B cell (primary cell): Measurements from ENCODE around the gene ZDHHC17. TPM values are rescaled to one million over a fixed set of nuclear protein-coding genes. Genes with fewer than 3 reads are reported as not detected.

Source experiments
- ATAC-seq: fragments of 200-7000 bp; cut with Tn5 transposase; one replicate; pipeline ENCODE4 v1.10.0; 2021; ENCODE audit warnings: low read depth, mild to moderate bottlenecking, moderate number of reproducible peaks, moderate library complexity
- CTCF ChIA-PET: fragments of 350-600 bp; sonication (Branson Sonifier 250); formaldehyde crosslinking; loops from one replicate; lab custom pipeline; 2021; ENCODE audit warnings: antibody characterized with exemption, inconsistent platforms; lab: Charles Lee
- POLR2A ChIA-PET: fragments of 350-600 bp; sonication (Branson Sonifier 250); formaldehyde crosslinking; loops from one replicate; lab custom pipeline; 2021; ENCODE audit warnings: antibody characterized with exemption; lab: Charles Lee
- DNase-seq: peaks from one replicate; pipeline ENCODE4 v3.0.0; 2013
- H2AFZ ChIP-seq: 2 replicates; pipeline ENCODE4 v1.6.1; 2012; ENCODE audit warnings: mild to moderate bottlenecking, low read depth, low read length; ENCODE audit not compliant: insufficient read depth, poor library complexity, severe bottlenecking
- H3K27ac ChIP-seq, 2 donors: 1 replicate in 1 of 2; 2 replicates in 1 of 2; pipeline ENCODE4 v1.5.1; 2012 to 2013; ENCODE audit warnings: low read length in 2 of 2, mild to moderate bottlenecking in 2 of 2, moderate library complexity in 1 of 2
- H3K27me3 ChIP-seq, 4 experiments: fragments of 200-600 bp in 1 of 4; sonication (generic) in 1 of 4; replicated peaks in 1 of 4; 1 replicate in 2 of 4; 2 replicates in 2 of 4; pipeline versions ENCODE4 v1.6.1 to v1.7.0; 2013 to 2016; ENCODE audit warnings: low read length in 3 of 4, mild to moderate bottlenecking in 2 of 4, mixed read lengths in 1 of 4, moderate library complexity in 1 of 4; ENCODE audit not compliant: insufficient read depth in 4 of 4, control insufficient read depth in 3 of 4; ENCODE audit errors: control extremely low read depth in 1 of 4
- H3K36me3 ChIP-seq, 2 experiments: replicated peaks in 1 of 2; 1 replicate in 1 of 2; 2 replicates in 1 of 2; pipeline versions ENCODE4 v1.6.1 to v1.7.1; 2013; ENCODE audit warnings: low read length in 1 of 2; ENCODE audit not compliant: insufficient read depth in 2 of 2, control insufficient read depth in 1 of 2; ENCODE audit errors: control extremely low read depth in 1 of 2, extremely low read depth in 1 of 2
- H3K4me1 ChIP-seq, 2 donors: fragments of 200-600 bp in 1 of 2; sonication (generic) in 1 of 2; 1 replicate in 1 of 2; 2 replicates in 1 of 2; pipeline versions ENCODE4 v1.5.1 to v1.6.1; 2013 to 2017; ENCODE audit warnings: low read length in 2 of 2; ENCODE audit not compliant: control insufficient read depth in 2 of 2, insufficient read depth in 2 of 2
- H3K4me2 ChIP-seq: replicated peaks from 2 replicates; pipeline ENCODE3; 2012; ENCODE audit warnings: mild to moderate bottlenecking, low read depth, low read length; ENCODE audit not compliant: poor library complexity, severe bottlenecking
- H3K4me3 ChIP-seq, 5 experiments: fragments of 200-600 bp in 1 of 5; sonication (generic) in 1 of 5; 1 replicate in 3 of 5; 2 replicates in 2 of 5; pipeline versions ENCODE4 v1.5.1 to v1.7.0; 2011 to 2016; ENCODE audit warnings: low read length in 4 of 5, mild to moderate bottlenecking in 4 of 5, low read depth in 2 of 5, control low read depth in 1 of 5, moderate library complexity in 1 of 5; ENCODE audit not compliant: insufficient read depth in 1 of 5; ENCODE audit errors: control extremely low read depth in 1 of 5, extremely low read depth in 1 of 5
- H3K79me2 ChIP-seq: fragments of 200-600 bp; sonication (generic); one replicate; pipeline ENCODE4 v1.6.0; 2016; ENCODE audit warnings: low read length; ENCODE audit not compliant: control insufficient read depth, insufficient read depth
- H3K9ac ChIP-seq: fragments of 200-600 bp; sonication (generic); 2 replicates; pipeline ENCODE4 v1.6.1; 2017; ENCODE audit warnings: mild to moderate bottlenecking, low read length, moderate library complexity
- H3K9me3 ChIP-seq, 3 donors: one replicate each; pipeline versions ENCODE4 v1.6.1 to v1.7.1; 2013; ENCODE audit warnings: low read length in 2 of 3; ENCODE audit not compliant: control insufficient read depth in 2 of 3, insufficient read depth in 1 of 3; ENCODE audit errors: control extremely low read depth in 1 of 3
- H4K20me1 ChIP-seq: 2 replicates; pipeline ENCODE4 v1.6.0; 2012; ENCODE audit warnings: mild to moderate bottlenecking, low read length; ENCODE audit not compliant: insufficient read depth, control insufficient read depth, poor library complexity, severe bottlenecking
- H3K27ac Mint-ChIP-seq: one replicate; pipeline ENCODE4 v1.8.0; 2021; ENCODE audit warnings: mixed read lengths
- H3K27me3 Mint-ChIP-seq: one replicate; pipeline ENCODE4 v1.8.0; 2021; ENCODE audit warnings: mixed read lengths
- H3K4me1 Mint-ChIP-seq: one replicate; pipeline ENCODE4 v1.8.0; 2021; ENCODE audit warnings: mixed read lengths
- H3K4me3 Mint-ChIP-seq: one replicate; pipeline ENCODE4 v1.8.0; 2021; ENCODE audit warnings: mixed read lengths
- H3K9me3 Mint-ChIP-seq: one replicate; pipeline ENCODE4 v1.8.0; 2022; ENCODE audit warnings: mixed read lengths; ENCODE audit not compliant: insufficient read depth
- EZH2 ChIP-seq: IDR thresholded peaks from 2 replicates; pipeline ENCODE4 v1.6.1; 2012; ENCODE audit warnings: borderline replicate concordance, low read depth, mild to moderate bottlenecking, moderate library complexity, low read length; ENCODE audit not compliant: insufficient read depth, poor library complexity, severe bottlenecking
- whole genome bisulfite sequencing: methylation state at CpG from one replicate; pipeline ENCODE4 v1.1.5; 2013; ENCODE audit warnings: missing lambda C conversion rate; ENCODE audit not compliant: insufficient coverage; 5-methylcytosine and 5-hydroxymethylcytosine counted together
- intact Hi-C: fragments of 100-400 bp; cut with micrococcal nuclease; formaldehyde crosslinking; loops from one replicate; pipeline ENCODE4 v1.10.0; 2022
- polyA plus RNA-seq: library from polyadenylated mRNA; depleted of rRNA; stranded (reverse); fragments of >200 nt; gene quantifications from 2 replicates; pipeline ENCODE4 v1.2.3, GENCODE V29; 2012
- total RNA-seq, 2 donors: library from RNA; stranded (reverse); fragments of 120-200 nt in 1 of 2; gene quantifications; 1 replicate in 1 of 2; 2 replicates in 1 of 2; pipeline versions ENCODE4 v1.2.3 to v1.2.4, GENCODE V29; 2013 to 2022
- TF ChIP-seq, protein P1 (sequence below): fragments of 200-600 bp; IDR thresholded peaks from one replicate; pipeline ENCODE4 v1.8.0; 2022; ENCODE audit warnings: antibody characterized with exemption, mild to moderate bottlenecking

The ZDHHC17 gene
- total and polyA plus RNA-seq, 2 donors (not counting 1 experiment from before 2014, with no cell fraction given) = 26.1 to 75.0 TPM

DNA sequence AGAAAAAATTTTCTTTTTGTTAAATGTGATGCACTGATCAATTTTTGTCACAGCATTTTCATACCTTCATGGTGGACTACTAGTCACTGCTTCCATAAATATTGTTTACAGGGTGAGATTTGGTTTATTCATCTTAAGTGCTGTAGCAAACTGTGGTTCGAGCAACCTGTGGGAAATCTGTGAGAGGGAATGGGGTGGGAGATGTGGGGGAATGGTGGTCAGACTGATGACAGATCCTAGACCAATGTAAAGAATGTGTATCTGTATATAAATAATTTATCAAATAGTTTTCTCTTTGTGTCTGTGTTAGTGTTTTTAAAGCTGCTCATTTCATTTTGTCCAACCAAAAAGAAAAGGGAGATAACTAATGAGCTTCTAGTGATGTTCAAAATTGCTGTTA is 88.2 kb downstream of the ZDHHC17 start:
- Mint-ChIP-seq H3K27me3 (no peaks in the 10 kb centered on the region), H3K27ac (no peak overlapping the region), H3K4me3 (no peak overlapping the region), H3K4me1 (no peaks in the 10 kb centered on the region), H3K9me3 (no peaks in the 10 kb centered on the region)
- no peak for DNase-seq
- Histone ChIP-seq H2AFZ (no peak overlapping the region), H3K79me2 (no peaks in the 10 kb centered on the region), H4K20me1 (no peaks in the 10 kb centered on the region), H3K27ac (no peak overlapping the region), H3K27me3 (no peaks in the 10 kb centered on the region), H3K4me2 (no peak overlapping the region), H3K9me3 (peaks cover 0 to 1% (median 0%) of the 10 kb centered on the region in 3 donors), H3K36me3 (peaks cover 26 to 27% of the 10 kb centered on the region in 2 experiments), H3K4me1 (no peaks in the 10 kb centered on the region), H3K4me3 (no peak overlapping the region), H3K9ac (no peak overlapping the region)
- CTCF ChIA-PET = no interaction called here
- intact Hi-C loops = no loop called here
- no peak for TF ChIP-seq EZH2
- TF ChIP-seq, protein P1, sequence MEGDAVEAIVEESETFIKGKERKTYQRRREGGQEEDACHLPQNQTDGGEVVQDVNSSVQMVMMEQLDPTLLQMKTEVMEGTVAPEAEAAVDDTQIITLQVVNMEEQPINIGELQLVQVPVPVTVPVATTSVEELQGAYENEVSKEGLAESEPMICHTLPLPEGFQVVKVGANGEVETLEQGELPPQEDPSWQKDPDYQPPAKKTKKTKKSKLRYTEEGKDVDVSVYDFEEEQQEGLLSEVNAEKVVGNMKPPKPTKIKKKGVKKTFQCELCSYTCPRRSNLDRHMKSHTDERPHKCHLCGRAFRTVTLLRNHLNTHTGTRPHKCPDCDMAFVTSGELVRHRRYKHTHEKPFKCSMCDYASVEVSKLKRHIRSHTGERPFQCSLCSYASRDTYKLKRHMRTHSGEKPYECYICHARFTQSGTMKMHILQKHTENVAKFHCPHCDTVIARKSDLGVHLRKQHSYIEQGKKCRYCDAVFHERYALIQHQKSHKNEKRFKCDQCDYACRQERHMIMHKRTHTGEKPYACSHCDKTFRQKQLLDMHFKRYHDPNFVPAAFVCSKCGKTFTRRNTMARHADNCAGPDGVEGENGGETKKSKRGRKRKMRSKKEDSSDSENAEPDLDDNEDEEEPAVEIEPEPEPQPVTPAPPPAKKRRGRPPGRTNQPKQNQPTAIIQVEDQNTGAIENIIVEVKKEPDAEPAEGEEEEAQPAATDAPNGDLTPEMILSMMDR = no peak
- POLR2A ChIA-PET = no interaction called here
- no peak for ATAC-seq
- WGBS = no CpG with 5 or more reads among the region's 1 CpG

DNA sequence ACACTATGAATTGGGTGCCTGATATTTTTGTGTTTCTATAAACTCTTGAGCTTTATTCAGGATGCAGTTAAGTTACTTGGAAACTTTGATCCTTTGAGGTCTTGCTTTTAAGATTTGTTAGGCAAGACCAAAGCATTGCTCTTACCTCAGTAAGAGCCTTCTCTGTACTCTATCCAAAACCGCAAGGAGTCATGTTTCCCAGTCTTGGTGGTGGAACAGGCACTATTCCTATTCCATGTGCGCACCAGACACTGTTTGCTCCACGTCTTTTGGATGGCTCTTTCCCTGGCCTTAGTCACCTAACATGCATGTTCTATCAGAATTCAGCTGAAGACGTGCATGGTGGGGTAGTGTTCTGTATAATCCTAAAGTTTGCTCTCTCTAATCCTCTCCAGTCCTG is 91.4 kb downstream of the ZDHHC17 start:
- Histone ChIP-seq H3K9me3 (peaks cover 0 to 1% (median 0%) of the 10 kb centered on the region in 3 donors), H3K36me3 (peaks cover 12 to 19% of the 10 kb centered on the region in 2 experiments), H3K27ac (no peak overlapping the region), H4K20me1 (no peaks in the 10 kb centered on the region), H3K4me3 (no peak overlapping the region), H3K79me2 (no peaks in the 10 kb centered on the region), H2AFZ (no peak overlapping the region), H3K27me3 (no peaks in the 10 kb centered on the region), H3K9ac (no peak overlapping the region), H3K4me1 (no peaks in the 10 kb centered on the region), H3K4me2 (no peak overlapping the region)
- DNase-seq (no peak), ATAC-seq (no peak)
- Mint-ChIP-seq H3K27ac (no peak overlapping the region), H3K4me1 (no peaks in the 10 kb centered on the region), H3K9me3 (no peaks in the 10 kb centered on the region), H3K4me3 (no peak overlapping the region), H3K27me3 (no peaks in the 10 kb centered on the region)
- TF ChIP-seq, protein P1 = no peak
- no peak for TF ChIP-seq EZH2
- 100% methylated on average over 2 of the region's 4 CpGs for WGBS
- ChIA-PET POLR2A (no interaction called here), CTCF (no interaction called here)
- intact Hi-C loops = no loop called here
